ENCODE results near the gene TRABD2A. TPM values are rescaled to one million over a fixed set of nuclear protein-coding genes. Genes with fewer than 3 reads are reported as not detected.

Gene TRABD2A
- total RNA-seq, 1 experiment from 2014 or later, result 0.68 TPM

GRCh38 chr2:84807063-84807485 lies 73.8 kb downstream of the TRABD2A start:
- Mint-ChIP-seq H3K36me3 (ENCODE audit: insufficient read depth, unreplicated experiment) (no peaks in the 10 kb centered on the region), H3K4me3 (ENCODE audit: low read depth, unreplicated experiment) (peak overlapping the region; percentile 11), H3K27me3 (ENCODE audit: unreplicated experiment) (peaks cover 16% of the 10 kb centered on the region), H3K9me3 (ENCODE audit: low read depth, unreplicated experiment) (no peaks in the 10 kb centered on the region), H3K4me1 (ENCODE audit: low read depth, unreplicated experiment) (peaks cover 21% of the 10 kb centered on the region), H3K27ac (ENCODE audit: unreplicated experiment) (peak overlapping the region; percentile 31)
- BruUV-seq (replicated peaks), result no TSS peak
- CTCF ChIA-PET, result interaction anchor here (1.4 kb wide), 1 partner anchor 24 kb away, joined by 3 read pairs; no protein-coding TSS in a partner anchor
- TF ChIP-seq CTCF (IDR thresholded peaks at IDR 0.05; ENCODE audit: unreplicated experiment), result no peak
- DNase-seq, result peak; percentile 65
- intact Hi-C loops (cut with micrococcal nuclease; ENCODE audit: unreplicated experiment), result loop anchor here (5.0 kb wide), 1 partner anchor 75 kb away; the partner anchor contains the start of gene TRABD2A

GRCh38 chr2:84805250-84805958 lies 75.5 kb downstream of the TRABD2A start:
- Mint-ChIP-seq H3K27ac (ENCODE audit: unreplicated experiment) (no peak overlapping the region), H3K4me3 (ENCODE audit: low read depth, unreplicated experiment) (no peak overlapping the region), H3K9me3 (ENCODE audit: low read depth, unreplicated experiment) (no peaks in the 10 kb centered on the region), H3K4me1 (ENCODE audit: low read depth, unreplicated experiment) (peaks cover 21% of the 10 kb centered on the region), H3K36me3 (ENCODE audit: insufficient read depth, unreplicated experiment) (no peaks in the 10 kb centered on the region), H3K27me3 (ENCODE audit: unreplicated experiment) (peaks cover 17% of the 10 kb centered on the region)
- intact Hi-C loops (cut with micrococcal nuclease; ENCODE audit: unreplicated experiment), result loop anchor here (5.0 kb wide), 1 partner anchor 77 kb away; the partner anchor contains the start of gene TRABD2A
- no TSS peak for BruUV-seq (replicated peaks)
- no peak for TF ChIP-seq CTCF (IDR thresholded peaks at IDR 0.05; ENCODE audit: unreplicated experiment)
- CTCF ChIA-PET, result no interaction called here
- no peak for DNase-seq

GRCh38 chr2:84801811-84802210 lies 79.1 kb downstream of the TRABD2A start:
- BruUV-seq (replicated peaks), result no TSS peak
- no peak overlapping the region for H3K4me3 Mint-ChIP-seq (ENCODE audit: low read depth, unreplicated experiment)
- H3K9me3 Mint-ChIP-seq (ENCODE audit: low read depth, unreplicated experiment), result no peaks in the 10 kb centered on the region
- peaks cover 12% of the 10 kb centered on the region for H3K27me3 Mint-ChIP-seq (ENCODE audit: unreplicated experiment)
- H3K36me3 Mint-ChIP-seq (ENCODE audit: insufficient read depth, unreplicated experiment), result no peaks in the 10 kb centered on the region
- CTCF ChIA-PET, result no interaction called here
- intact Hi-C loops (cut with micrococcal nuclease; ENCODE audit: unreplicated experiment), result no loop called here
- no peak for TF ChIP-seq CTCF (IDR thresholded peaks at IDR 0.05; ENCODE audit: unreplicated experiment)
- no peak overlapping the region for H3K27ac Mint-ChIP-seq (ENCODE audit: unreplicated experiment)
- DNase-seq, result no peak
- peaks cover 6% of the 10 kb centered on the region for H3K4me1 Mint-ChIP-seq (ENCODE audit: low read depth, unreplicated experiment)

- Mint-ChIP-seq H3K36me3 (ENCODE audit: insufficient read depth, unreplicated experiment) (no peaks in the 10 kb centered on the region), H3K9me3 (ENCODE audit: low read depth, unreplicated experiment) (no peaks in the 10 kb centered on the region), H3K4me1 (ENCODE audit: low read depth, unreplicated experiment) (no peaks in the 10 kb centered on the region), H3K27ac (ENCODE audit: unreplicated experiment) (no peak overlapping the region), H3K4me3 (ENCODE audit: low read depth, unreplicated experiment) (no peak overlapping the region), H3K27me3 (ENCODE audit: unreplicated experiment) (peaks cover 12% of the 10 kb centered on the region)
- no peak for DNase-seq
- no TSS peak for BruUV-seq (replicated peaks)
- TF ChIP-seq CTCF (IDR thresholded peaks at IDR 0.05; ENCODE audit: unreplicated experiment), result no peak
- CTCF ChIA-PET, result no interaction called here
- intact Hi-C loops (cut with micrococcal nuclease; ENCODE audit: unreplicated experiment), result no loop called here
These were observed 80.6 kb downstream of the TRABD2A start for GRCh38 chr2:84800194-84800805.
